IMR-90 (cell line): Measurements from ENCODE around the gene SLC35E4. TPM values are rescaled to one million over a fixed set of nuclear protein-coding genes. Genes with fewer than 3 reads are reported as not detected.

Source experiments
- ATAC-seq: fragments of 200-7000 bp; cut with Tn5 transposase; 2 replicates; pipeline ENCODE4 v1.9.1; 2020; ENCODE audit warnings: low read depth, mild to moderate bottlenecking, moderate library complexity
- BruUV-seq: library from RNA; stranded (reverse); fragments of 400-500 nt; replicated peaks from 2 replicates; lab custom pipeline; 2021; lab: Mats Ljungman, UMichigan
- CTCF ChIA-PET: fragments of 300-600 bp; formaldehyde crosslinking; extraction: SDS; loops from one replicate; lab custom pipeline; 2021; ENCODE audit warnings: antibody characterized with exemption; lab: Yijun Ruan, JAX
- POLR2A ChIA-PET: fragments of 300-600 bp; sonication (Branson Sonifier 250); formaldehyde crosslinking; loops from one replicate; lab custom pipeline; 2022; ENCODE audit warnings: antibody characterized with exemption; ENCODE audit not compliant: unreplicated experiment; lab: Charles Lee
- DNase-seq: peaks from one replicate; pipeline ENCODE4 v3.0.0; 2013
- H2AFZ ChIP-seq: replicated peaks from 2 replicates; pipeline ENCODE3; 2013; ENCODE audit warnings: low read length, mild to moderate bottlenecking; ENCODE audit not compliant: poor library complexity
- H2AK5ac ChIP-seq: 2 replicates; pipeline ENCODE4 v1.6.1; 2013; ENCODE audit warnings: low read depth, low read length, inconsistent platforms
- H2AK9ac ChIP-seq: replicated peaks from 2 replicates; pipeline ENCODE3; 2013; ENCODE audit warnings: mild to moderate bottlenecking, low read depth, low read length, moderate library complexity; ENCODE audit not compliant: poor library complexity
- H2BK120ac ChIP-seq: 2 replicates; pipeline ENCODE4 v1.6.1; 2013; ENCODE audit warnings: low read depth, low read length, inconsistent platforms
- H2BK15ac ChIP-seq: 3 replicates; pipeline ENCODE4 v1.6.1; 2013; ENCODE audit warnings: low read depth, low read length, inconsistent platforms
- H2BK20ac ChIP-seq: 2 replicates; pipeline ENCODE4 v1.6.1; 2013; ENCODE audit warnings: low read depth, mild to moderate bottlenecking, inconsistent platforms, low read length, moderate library complexity
- H2BK5ac ChIP-seq: 2 replicates; pipeline ENCODE4 v1.6.1; 2013; ENCODE audit warnings: mild to moderate bottlenecking, low read depth, low read length, inconsistent platforms; ENCODE audit not compliant: poor library complexity, severe bottlenecking
- H3K14ac ChIP-seq: replicated peaks from 2 replicates; pipeline ENCODE4 v1.6.1; 2013; ENCODE audit warnings: low read depth, low read length, inconsistent platforms
- H3K18ac ChIP-seq: 2 replicates; pipeline ENCODE4 v1.6.1; 2013; ENCODE audit warnings: low read depth, low read length, control low read depth
- H3K23ac ChIP-seq: 2 replicates; pipeline ENCODE4 v1.6.1; 2013; ENCODE audit warnings: low read depth, low read length, inconsistent platforms
- H3K27ac ChIP-seq: 2 replicates; pipeline ENCODE4 v1.5.1; 2013; ENCODE audit warnings: mild to moderate bottlenecking, control low read depth, low read length; ENCODE audit not compliant: insufficient read depth
- H3K27me3 ChIP-seq: 2 replicates; pipeline ENCODE4 v1.6.1; 2013; ENCODE audit warnings: low read length; ENCODE audit not compliant: control insufficient read depth, insufficient read depth
- H3K36me3 ChIP-seq: 2 replicates; pipeline ENCODE4 v1.6.1; 2013; ENCODE audit warnings: low read length, mixed read lengths; ENCODE audit not compliant: control insufficient read depth, insufficient read depth
- H3K4ac ChIP-seq: 2 replicates; pipeline ENCODE4 v1.6.1; 2013; ENCODE audit warnings: low read depth, low read length, inconsistent platforms
- H3K4me1 ChIP-seq: 2 replicates; pipeline ENCODE4 v1.6.1; 2013; ENCODE audit warnings: low read length, mixed read lengths; ENCODE audit not compliant: control insufficient read depth, insufficient read depth
- H3K4me2 ChIP-seq: 2 replicates; pipeline ENCODE4 v1.6.1; 2013; ENCODE audit warnings: low read depth, mild to moderate bottlenecking, control low read depth, low read length, moderate library complexity
- H3K4me3 ChIP-seq: 2 replicates; pipeline ENCODE4 v1.5.1; 2013; ENCODE audit warnings: low read depth, mild to moderate bottlenecking, control low read depth, low read length, moderate library complexity; ENCODE audit not compliant: insufficient read depth
- H3K56ac ChIP-seq: 2 replicates; pipeline ENCODE4 v1.6.1; 2013; ENCODE audit warnings: low read length, inconsistent platforms; ENCODE audit not compliant: insufficient read depth; ENCODE audit errors: extremely low read depth
- H3K79me1 ChIP-seq, 2 experiments: 2 replicates each; pipeline ENCODE4 v1.6.1; 2013; ENCODE audit warnings: low read length in 2 of 2, inconsistent platforms in 1 of 2, low read depth in 1 of 2
- H3K9ac ChIP-seq: 2 replicates; pipeline ENCODE4 v1.6.1; 2013; ENCODE audit warnings: low read depth, low read length, control low read depth
- H3K9me1 ChIP-seq: 2 replicates; pipeline ENCODE4 v1.6.1; 2013; ENCODE audit warnings: low read length, inconsistent platforms; ENCODE audit not compliant: insufficient read depth
- H3K9me3 ChIP-seq: 2 replicates; pipeline ENCODE4 v1.6.1; 2013; ENCODE audit warnings: low read length; ENCODE audit not compliant: control insufficient read depth, insufficient read depth
- H4K20me1 ChIP-seq: 2 replicates; pipeline ENCODE4 v1.6.1; 2013; ENCODE audit warnings: low read length, inconsistent platforms; ENCODE audit not compliant: insufficient read depth
- H4K5ac ChIP-seq: 2 replicates; pipeline ENCODE4 v1.6.1; 2013; ENCODE audit warnings: mild to moderate bottlenecking, low read depth, low read length, control low read depth
- H4K8ac ChIP-seq, 2 experiments: 2 replicates each; pipeline ENCODE4 v1.6.1; 2013; ENCODE audit warnings: low read depth in 2 of 2, low read length in 2 of 2, control low read depth in 1 of 2, inconsistent platforms in 1 of 2
- H4K91ac ChIP-seq: 2 replicates; pipeline ENCODE4 v1.6.1; 2013; ENCODE audit warnings: low read depth, low read length, inconsistent platforms; ENCODE audit not compliant: insufficient read depth
- CTCF ChIP-seq: conservative IDR thresholded peaks from 2 replicates; pipeline ENCODE4 v1.5.1; 2012; ENCODE audit warnings: mild to moderate bottlenecking, low read depth, low read length, improper control_type of control experiment
- RAD21 ChIP-seq: IDR thresholded peaks from 2 replicates; pipeline ENCODE4 v1.6.1; 2012; ENCODE audit warnings: low read length, improper control_type of control experiment
- WGBS, 2 experiments: methylation state at CpG; one replicate each; pipeline versions ENCODE4 v1.1.5 to v1.1.7; 2013; ENCODE audit warnings: missing lambda C conversion rate in 2 of 2; ENCODE audit not compliant: insufficient read length in 1 of 2; ENCODE audit errors: extremely low coverage in 2 of 2; 5-methylcytosine and 5-hydroxymethylcytosine counted together
- dilution Hi-C: fragments of 300-500 bp; cut with HindIII; formaldehyde crosslinking; loops from one replicate; pipeline ENCODE4 v1.14.3; 2018; ENCODE audit warnings: low sequenced_read_pairs; ENCODE audit not compliant: unreplicated experiment
- in situ Hi-C: fragments of 300-500 bp; cut with MboI; formaldehyde crosslinking; loops from 3 replicates; pipeline ENCODE4 v1.14.3; 2019; ENCODE audit warnings: low sequenced_read_pairs, inconsistent platforms, mixed read lengths
- intact Hi-C: fragments of 100-400 bp; cut with micrococcal nuclease; formaldehyde crosslinking; loops from 2 replicates; pipeline ENCODE4 v1.10.0; 2022
- polyA plus RNA-seq, 3 experiments: library from polyadenylated mRNA; depleted of rRNA; stranded (reverse); fragments of >200 nt; gene quantifications; 2 replicates each; pipeline ENCODE4 v1.2.3, GENCODE V29; 2012; ENCODE audit warnings: low replicate concordance in 1 of 3
- total RNA-seq: library from RNA; depleted of rRNA; stranded (reverse); fragments of >200 nt; gene quantifications from 2 replicates; pipeline ENCODE4 v1.2.3, GENCODE V29; 2012

The SLC35E4 gene
- total and polyA plus RNA-seq, 2 of the 4 experiments (the other 2 are of a cell fraction) = 5.7 to 6.8 TPM

DNA sequence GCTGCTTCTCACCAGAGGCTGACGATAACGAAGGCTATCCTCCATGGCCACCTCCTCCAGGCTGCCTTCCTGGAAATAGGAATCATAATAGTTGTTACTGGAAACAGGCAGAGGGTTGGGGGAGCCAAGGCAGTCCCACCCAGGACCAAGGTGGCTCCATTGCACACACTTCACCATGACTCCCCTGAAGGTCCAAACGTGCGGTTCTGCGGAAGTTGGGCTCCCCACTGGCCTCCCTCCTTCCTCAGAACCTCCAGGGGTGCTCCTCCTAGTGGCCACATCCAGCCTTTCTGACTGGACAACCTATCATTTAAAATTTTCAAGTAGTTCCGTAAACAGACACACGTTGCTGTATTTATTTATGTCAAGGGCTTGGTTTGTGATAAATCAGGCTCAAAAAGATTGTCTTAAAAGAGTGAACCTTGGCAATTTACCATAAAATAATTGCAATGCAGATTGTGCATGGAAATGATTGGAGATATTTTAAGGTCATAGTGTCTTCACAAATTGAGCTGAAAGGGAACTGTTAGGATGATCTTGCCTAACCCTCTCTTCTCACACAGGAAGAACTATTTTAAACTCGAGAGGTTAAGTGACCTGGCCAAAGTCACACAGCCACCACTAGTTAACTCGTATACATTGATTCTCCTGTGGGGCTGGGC lies 30.0 kb upstream of the SLC35E4 start:
- Histone ChIP-seq H4K20me1 (no peaks in the 10 kb centered on the region), H3K9me3 (no peaks in the 10 kb centered on the region), H3K56ac (no peak overlapping the region), H2BK120ac (no peak overlapping the region), H4K5ac (0 out of 2 replicates have a peak overlapping the region, but pooled peaks have one; percentile 13), H3K4me1 (peaks cover 14% of the 10 kb centered on the region), H3K14ac (no peak overlapping the region), H3K27ac (no peak overlapping the region), H2BK20ac (no peak overlapping the region), H3K79me1 (no peaks in the 10 kb centered on the region; a peak in 1 of 4 replicates), H3K9me1 (peaks cover 14% of the 10 kb centered on the region), H3K18ac (no peak overlapping the region), H3K4me2 (no peak overlapping the region), H2BK15ac (no peak overlapping the region), H4K91ac (no peak overlapping the region), H4K8ac (peak overlapping the region; percentile 79 to 89; a peak in 3 of 4 replicates), H3K36me3 (no peaks in the 10 kb centered on the region), H3K9ac (no peak overlapping the region), H3K4me3 (no peak overlapping the region), H2AFZ (peak overlapping the region; percentile 83), H3K27me3 (no peaks in the 10 kb centered on the region; the same call in 1 of the 2 replicates), H2AK9ac (peak overlapping the region; percentile 58), H2BK5ac (no peak overlapping the region), H3K4ac (no peak overlapping the region), H2AK5ac (peak overlapping the region; percentile 5; the same call in 1 of the 2 replicates), H3K23ac (no peak overlapping the region)
- DNase-seq (peak; percentile 25), ATAC-seq (no peak)
- TF ChIP-seq CTCF (peak; percentile 61), RAD21 (no peak)
- intact Hi-C loops (no loop called here), in situ Hi-C loops (no loop called here), dilution Hi-C loops (no loop called here)
- CTCF ChIA-PET = interaction anchor here (0.6 to 1.2 kb wide), 2 partner anchors 14 to 193 kb away, joined by 3 to 6 read pairs; partner anchors contain the start of gene PES1
- POLR2A ChIA-PET = no interaction called here
- WGBS, 2 experiments = no CpG with 5 or more reads among the region's 9 CpGs
- no TSS peak for BruUV-seq
